CD14-positive monocyte (primary cell): Measurements from ENCODE around the gene MAP3K20. TPM values are rescaled to one million over a fixed set of nuclear protein-coding genes. Genes with fewer than 3 reads are reported as not detected.

Experiments
- DNase-seq, 3 donors: peaks; one replicate each; pipeline ENCODE4 v3.0.0-alpha.2; 2011 to 2022
- H2AFZ ChIP-seq: 2 replicates; pipeline ENCODE4 v1.6.0; 2012; ENCODE audit warnings: mild to moderate bottlenecking, low read depth, low read length, inconsistent platforms; ENCODE audit not compliant: insufficient read depth, poor library complexity, severe bottlenecking
- H3K27ac ChIP-seq, 2 donors: 1 replicate in 1 of 2; 2 replicates in 1 of 2; pipeline ENCODE4 v1.5.1; 2012 to 2013; ENCODE audit warnings: low read length in 2 of 2, control low read depth in 1 of 2, inconsistent platforms in 1 of 2, low read depth in 1 of 2, mild to moderate bottlenecking in 1 of 2
- H3K27me3 ChIP-seq, 2 donors: one replicate each; pipeline versions ENCODE4 v1.6.0 to v1.6.1; 2011 to 2013; ENCODE audit warnings: low read length in 2 of 2; ENCODE audit not compliant: control insufficient read depth in 2 of 2, insufficient read depth in 2 of 2
- H3K36me3 ChIP-seq, 2 donors: replicated peaks in 1 of 2; 1 replicate in 1 of 2; 2 replicates in 1 of 2; pipeline versions ENCODE4 v1.5.1 to v1.6.1; 2012 to 2013; ENCODE audit warnings: low read length in 2 of 2, control low read depth in 1 of 2, inconsistent platforms in 1 of 2, mild to moderate bottlenecking in 1 of 2; ENCODE audit not compliant: insufficient read depth in 2 of 2, control insufficient read depth in 1 of 2
- H3K4me1 ChIP-seq, 2 donors: 1 replicate in 1 of 2; 2 replicates in 1 of 2; pipeline versions ENCODE4 v1.5.1 to v1.6.1; 2012 to 2013; ENCODE audit warnings: low read length in 2 of 2, control low read depth in 1 of 2, inconsistent platforms in 1 of 2, mild to moderate bottlenecking in 1 of 2, moderate library complexity in 1 of 2; ENCODE audit not compliant: insufficient read depth in 2 of 2, control insufficient read depth in 1 of 2
- H3K4me2 ChIP-seq: replicated peaks from 2 replicates; pipeline ENCODE3; 2012; ENCODE audit warnings: low read length, moderate library complexity, mild to moderate bottlenecking; ENCODE audit not compliant: poor library complexity, severe bottlenecking; ENCODE audit errors: extremely low read depth
- H3K4me3 ChIP-seq, 3 experiments: fragments of 200-600 bp in 1 of 3; sonication (generic) in 1 of 3; replicated peaks in 1 of 3; 1 replicate in 2 of 3; 2 replicates in 1 of 3; pipeline ENCODE4 v1.5.1; 2011 to 2013; ENCODE audit warnings: low read length in 3 of 3, mild to moderate bottlenecking in 3 of 3, control low read depth in 2 of 3, low read depth in 2 of 3, inconsistent platforms in 1 of 3, moderate library complexity in 1 of 3
- H3K79me2 ChIP-seq: 2 replicates; pipeline ENCODE4 v1.6.0; 2012; ENCODE audit warnings: mild to moderate bottlenecking, control low read depth, inconsistent platforms, low read length, moderate library complexity; ENCODE audit not compliant: insufficient read depth
- H3K9ac ChIP-seq: 2 replicates; pipeline ENCODE4 v1.6.0; 2017; ENCODE audit warnings: low read length, mild to moderate bottlenecking; ENCODE audit not compliant: insufficient read depth, poor library complexity, severe bottlenecking
- H3K9me3 ChIP-seq, 2 donors: replicated peaks in 1 of 2; 1 replicate in 1 of 2; 2 replicates in 1 of 2; pipeline versions ENCODE4 v1.5.1 to v1.6.1; 2012 to 2013; ENCODE audit warnings: low read length in 2 of 2, control low read depth in 1 of 2; ENCODE audit not compliant: control insufficient read depth in 1 of 2, insufficient read depth in 1 of 2
- H4K20me1 ChIP-seq: 2 replicates; pipeline ENCODE4 v1.6.0; 2012; ENCODE audit warnings: mild to moderate bottlenecking, low read length, control low read depth, moderate library complexity; ENCODE audit not compliant: insufficient read depth
- H3K27ac Mint-ChIP-seq, 7 donors: one replicate each; pipeline ENCODE4 v1.8.0; 2020; ENCODE audit warnings: mild to moderate bottlenecking in 7 of 7, mixed read lengths in 7 of 7, moderate library complexity in 6 of 7, inconsistent platforms in 2 of 7
- H3K27me3 Mint-ChIP-seq, 3 donors: one replicate each; pipeline ENCODE4 v1.8.0; 2021 to 2022; ENCODE audit warnings: low read depth in 3 of 3, mild to moderate bottlenecking in 3 of 3, mixed read lengths in 3 of 3, moderate library complexity in 3 of 3, inconsistent platforms in 1 of 3
- H3K36me3 Mint-ChIP-seq, 2 donors: one replicate each; pipeline ENCODE4 v1.8.0; 2020; ENCODE audit warnings: mixed read lengths in 2 of 2, inconsistent platforms in 1 of 2, mild to moderate bottlenecking in 1 of 2
- H3K4me1 Mint-ChIP-seq: one replicate; pipeline ENCODE4 v1.8.0; 2020; ENCODE audit warnings: mild to moderate bottlenecking, mixed read lengths
- H3K4me3 Mint-ChIP-seq, 2 donors: one replicate each; pipeline ENCODE4 v1.8.0; 2020; ENCODE audit warnings: mild to moderate bottlenecking in 2 of 2, mixed read lengths in 2 of 2, moderate library complexity in 1 of 2
- H3K9me3 Mint-ChIP-seq, 7 donors: one replicate each; pipeline ENCODE4 v1.8.0; 2020 to 2022; ENCODE audit warnings: mixed read lengths in 7 of 7, mild to moderate bottlenecking in 6 of 7, moderate library complexity in 6 of 7, inconsistent platforms in 2 of 7
- CTCF ChIP-seq: fragments of 200-600 bp; IDR thresholded peaks from one replicate; pipeline ENCODE4 v1.8.0; 2022; ENCODE audit warnings: antibody characterized with exemption, mild to moderate bottlenecking
- WGBS: methylation state at CpG from one replicate; pipeline ENCODE4 v1.1.5; 2013; ENCODE audit warnings: missing lambda C conversion rate; ENCODE audit not compliant: insufficient coverage; 5-methylcytosine and 5-hydroxymethylcytosine counted together
- intact Hi-C, 2 donors: fragments of 100-400 bp; cut with micrococcal nuclease; formaldehyde crosslinking; loops; one replicate each; pipeline versions ENCODE4 v1.15.0 to v1.15.1; 2023
- polyA plus RNA-seq, 3 donors: library from polyadenylated mRNA; depleted of rRNA in 1 of 3; unstranded in 2 of 3; stranded (reverse) in 1 of 3; fragments of 300-500 nt in 2 of 3; fragments of >200 nt in 1 of 3; fragmentation: Illumina TruSeq in 2 of 3; gene quantifications; 1 replicate in 2 of 3; 2 replicates in 1 of 3; pipeline ENCODE4 v1.2.3, GENCODE V29; 2012 to 2021

Gene MAP3K20
- polyA plus RNA-seq, 3 donors: 14.3 to 30.7 (median 21.6) TPM

- no peak overlapping the region for H2AFZ ChIP-seq
- H4K20me1 ChIP-seq: no peaks in the 10 kb centered on the region
- no peak overlapping the region for H3K4me3 Mint-ChIP-seq
- peaks cover 14 to 18% of the 10 kb centered on the region in 2 donors for H3K4me1 ChIP-seq
- H3K27ac Mint-ChIP-seq: no peak overlapping the region
- H3K4me2 ChIP-seq: no peak overlapping the region
- DNase-seq: no peak
- no peak overlapping the region for H3K4me3 ChIP-seq
- H3K9me3 ChIP-seq: no peaks in the 10 kb centered on the region
- peaks cover 15% of the 10 kb centered on the region for H3K4me1 Mint-ChIP-seq
- H3K79me2 ChIP-seq: no peaks in the 10 kb centered on the region
- H3K36me3 Mint-ChIP-seq: no peaks in the 10 kb centered on the region
- no peak overlapping the region for H3K9ac ChIP-seq
- intact Hi-C loops: no loop called here
- peaks cover 0 to 2% (median 1%) of the 10 kb centered on the region in 3 donors for H3K27me3 Mint-ChIP-seq
- H3K27me3 ChIP-seq: no peaks in the 10 kb centered on the region
- H3K27ac ChIP-seq: no peak overlapping the region
- no peaks in the 10 kb centered on the region for H3K9me3 Mint-ChIP-seq
- H3K36me3 ChIP-seq: no peaks in the 10 kb centered on the region
- no peak for TF ChIP-seq CTCF
- WGBS: 80% methylated on average over 1 of the region's 4 CpGs
Observed at GRCh38 chr2:173064151-173064805, 11.4 kb upstream of the MAP3K20 start.

- TF ChIP-seq CTCF: no peak
- H4K20me1 ChIP-seq: no peaks in the 10 kb centered on the region
- WGBS: 100% methylated on average over 1 of the region's 6 CpGs
- H3K79me2 ChIP-seq: no peaks in the 10 kb centered on the region
- peaks cover 1 to 10% (median 3%) of the 10 kb centered on the region in 3 donors for H3K27me3 Mint-ChIP-seq
- H3K4me3 Mint-ChIP-seq: no peak overlapping the region
- no peaks in the 10 kb centered on the region for H3K9me3 ChIP-seq
- H3K27ac ChIP-seq: no peak overlapping the region
- H3K4me1 Mint-ChIP-seq: no peaks in the 10 kb centered on the region
- H3K36me3 Mint-ChIP-seq: no peaks in the 10 kb centered on the region
- H3K4me1 ChIP-seq: no peaks in the 10 kb centered on the region
- DNase-seq: no peak
- H3K4me2 ChIP-seq: no peak overlapping the region
- intact Hi-C loops: no loop called here
- H2AFZ ChIP-seq: no peak overlapping the region
- no peak overlapping the region for H3K27ac Mint-ChIP-seq
- no peaks in the 10 kb centered on the region for H3K27me3 ChIP-seq
- no peak overlapping the region for H3K4me3 ChIP-seq
- H3K9me3 Mint-ChIP-seq: no peaks in the 10 kb centered on the region
- H3K36me3 ChIP-seq: no peaks in the 10 kb centered on the region
- no peak overlapping the region for H3K9ac ChIP-seq
Observed at GRCh38 chr2:173066887-173067676, 8.6 kb upstream of the MAP3K20 start.
